SH-SY5Y (cell line): ENCODE measurements around the gene OR52R1.

Experiments
- GATA2 ChIP-seq: IDR thresholded peaks from 2 replicates; pipeline ENCODE4 v1.6.1; 2011; ENCODE audit warnings: mild to moderate bottlenecking, low read depth, low read length
- GATA3 ChIP-seq: IDR thresholded peaks from 2 replicates; pipeline ENCODE4 v1.6.1; 2011; ENCODE audit warnings: low read depth, mild to moderate bottlenecking, low read length, moderate library complexity

GRCh38 chr11:4825132-4825531, 21.0 kb upstream of the OR52R1 start:
- TF ChIP-seq GATA3 (no peak), GATA2 (no peak)
